ENCODE measurements around the gene TLE3. TPM values are rescaled to one million over a fixed set of nuclear protein-coding genes. Genes with fewer than 3 reads are reported as not detected.
A peak's percentile ranks its signal among the peaks of the same experiment; 100 is the strongest.

The TLE3 gene
- total and polyA plus RNA-seq, 2 donors = 21.5 to 25.7 TPM

GRCh38 chr15:70099967-70100473, 2.3 kb upstream of the TLE3 start:
- DNase-seq (ENCODE audit: extremely low spot score) = no peak
- Histone ChIP-seq H3K27ac (ENCODE audit: low read depth) (no peak overlapping the region), H3K4me1 (ENCODE audit: insufficient read depth) (peaks cover 3% of the 10 kb centered on the region), H3K4me3 (ENCODE audit: low read depth, low read length) (peak overlapping the region; percentile 12), H3K36me3 (ENCODE audit: insufficient read depth) (no peaks in the 10 kb centered on the region)
- 3% methylated on average over 17 of the region's 17 CpGs for WGBS

GRCh38 chr15:70099167-70099966, 1.6 kb upstream of the TLE3 start:
- peak overlapping the region; percentile 52 for H3K4me3 ChIP-seq (ENCODE audit: low read depth, low read length)
- peak overlapping the region; percentile 93 for H3K27ac ChIP-seq (ENCODE audit: low read depth)
- peaks cover 3% of the 10 kb centered on the region for H3K4me1 ChIP-seq (ENCODE audit: insufficient read depth)
- H3K36me3 ChIP-seq (ENCODE audit: insufficient read depth) = no peaks in the 10 kb centered on the region
- peak; percentile 97 for DNase-seq (ENCODE audit: extremely low spot score)
- whole genome bisulfite sequencing = under 1% methylated on average over 69 of the region's 69 CpGs

GRCh38 chr15:70098461-70099166, 897 bp upstream of the TLE3 start:
- no peak for DNase-seq (ENCODE audit: extremely low spot score)
- Histone ChIP-seq H3K36me3 (ENCODE audit: insufficient read depth) (no peaks in the 10 kb centered on the region), H3K4me3 (ENCODE audit: low read depth, low read length) (peak overlapping the region; percentile 52), H3K27ac (ENCODE audit: low read depth) (peak overlapping the region; percentile 93), H3K4me1 (ENCODE audit: insufficient read depth) (peaks cover 3% of the 10 kb centered on the region)
- 7% methylated on average over 60 of the region's 60 CpGs for WGBS

- Histone ChIP-seq H3K4me1 (ENCODE audit: insufficient read depth) (peaks cover 3% of the 10 kb centered on the region), H3K36me3 (ENCODE audit: insufficient read depth) (no peaks in the 10 kb centered on the region), H3K4me3 (ENCODE audit: low read depth, low read length) (peak overlapping the region; percentile 52), H3K27ac (ENCODE audit: low read depth) (peak overlapping the region; percentile 93)
- WGBS = 16% methylated on average over 7 of the region's 7 CpGs
- DNase-seq (ENCODE audit: extremely low spot score) = no peak
Observed at GRCh38 chr15:70098153-70098460, 390 bp upstream of the TLE3 start.

- H3K27ac ChIP-seq (ENCODE audit: low read depth) = peak overlapping the region; percentile 94
- peaks cover 4% of the 10 kb centered on the region for H3K4me1 ChIP-seq (ENCODE audit: insufficient read depth)
- WGBS = 1% methylated on average over 37 of the region's 37 CpGs
- DNase-seq (ENCODE audit: extremely low spot score) = no peak
- peak overlapping the region; percentile 92 for H3K4me3 ChIP-seq (ENCODE audit: low read depth, low read length)
- H3K36me3 ChIP-seq (ENCODE audit: insufficient read depth) = no peaks in the 10 kb centered on the region
Observed at GRCh38 chr15:70097063-70097320, 725 bp downstream of the TLE3 start.

GRCh38 chr15:70096215-70097062, 1.3 kb downstream of the TLE3 start:
- no peak for DNase-seq (ENCODE audit: extremely low spot score)
- 1% methylated on average over 75 of the region's 75 CpGs for WGBS
- peaks cover 4% of the 10 kb centered on the region for H3K4me1 ChIP-seq (ENCODE audit: insufficient read depth)

GRCh38 chr15:70095408-70096214, 2.1 kb downstream of the TLE3 start:
- Histone ChIP-seq H3K4me1 (ENCODE audit: insufficient read depth) (peaks cover 2% of the 10 kb centered on the region), H3K27ac (ENCODE audit: low read depth) (peak overlapping the region; percentile 18), H3K36me3 (ENCODE audit: insufficient read depth) (no peaks in the 10 kb centered on the region), H3K4me3 (ENCODE audit: low read depth, low read length) (peak overlapping the region; percentile 92)
- DNase-seq (ENCODE audit: extremely low spot score) = no peak
- 9% methylated on average over 66 of the region's 66 CpGs for WGBS

More at GRCh38 chr15:70096215-70097062, 1.3 kb downstream of the TLE3 start:
- Histone ChIP-seq H3K4me3 (ENCODE audit: low read depth, low read length) (peak overlapping the region; percentile 92), H3K27ac (ENCODE audit: low read depth) (peak overlapping the region; percentile 94), H3K36me3 (ENCODE audit: insufficient read depth) (no peaks in the 10 kb centered on the region)

- H3K4me1 ChIP-seq (ENCODE audit: insufficient read depth) = peaks cover 2% of the 10 kb centered on the region
- H3K36me3 ChIP-seq (ENCODE audit: insufficient read depth) = no peaks in the 10 kb centered on the region
- no peak overlapping the region for H3K27ac ChIP-seq (ENCODE audit: low read depth)
- DNase-seq (ENCODE audit: extremely low spot score) = no peak
- 69% methylated on average over 8 of the region's 8 CpGs for WGBS
- peak overlapping the region; percentile 92 for H3K4me3 ChIP-seq (ENCODE audit: low read depth, low read length)
Observed at GRCh38 chr15:70094690-70095311, 2.9 kb downstream of the TLE3 start.

- DNase-seq (ENCODE audit: extremely low spot score) = no peak
- H3K36me3 ChIP-seq (ENCODE audit: insufficient read depth) = no peaks in the 10 kb centered on the region
- H3K4me3 ChIP-seq (ENCODE audit: low read depth, low read length) = no peak overlapping the region
- H3K4me1 ChIP-seq (ENCODE audit: insufficient read depth) = peaks cover 2% of the 10 kb centered on the region
- WGBS = 54% methylated on average over 11 of the region's 11 CpGs
- peak overlapping the region; percentile 31 for H3K27ac ChIP-seq (ENCODE audit: low read depth)
Observed at GRCh38 chr15:70093481-70094319, 4.0 kb downstream of the TLE3 start.

GRCh38 chr15:70093070-70093469, 4.6 kb downstream of the TLE3 start:
- Histone ChIP-seq H3K36me3 (ENCODE audit: insufficient read depth) (no peaks in the 10 kb centered on the region), H3K4me3 (ENCODE audit: low read depth, low read length) (no peak overlapping the region), H3K27ac (ENCODE audit: low read depth) (peak overlapping the region; percentile 31), H3K4me1 (ENCODE audit: insufficient read depth) (peaks cover 2% of the 10 kb centered on the region)
- no peak for DNase-seq (ENCODE audit: extremely low spot score)
- WGBS = 51% methylated on average over 3 of the region's 3 CpGs

- H3K36me3 ChIP-seq (ENCODE audit: insufficient read depth) = no peaks in the 10 kb centered on the region
- peaks cover 2% of the 10 kb centered on the region for H3K4me1 ChIP-seq (ENCODE audit: insufficient read depth)
- WGBS = 61% methylated on average over 6 of the region's 6 CpGs
- DNase-seq (ENCODE audit: extremely low spot score) = no peak
- H3K4me3 ChIP-seq (ENCODE audit: low read depth, low read length) = no peak overlapping the region
- H3K27ac ChIP-seq (ENCODE audit: low read depth) = no peak overlapping the region
Observed at GRCh38 chr15:70092464-70093027, 5.2 kb downstream of the TLE3 start.

Data from urinary bladder (tissue), 4 donors.